HG02678 (cell line): Measurements from ENCODE around the gene EHF.
"Not testable (repeated sequence)": the region's sequence is repeated elsewhere in the genome, so short reads cannot be mapped to it uniquely, and the experiment has no call there.

ENCODE experiments used
- ATAC-seq: cut with Tn5 transposase; IDR thresholded peaks from one replicate; pipeline ENCODE4 v1.9.1; 2021; ENCODE audit warnings: mild to moderate bottlenecking, moderate library complexity; ENCODE audit not compliant: unreplicated experiment

EHF gene

GRCh38 chr11:34665077-34665835 is 44.4 kb downstream of the EHF start:
- no peak for ATAC-seq

DNA sequence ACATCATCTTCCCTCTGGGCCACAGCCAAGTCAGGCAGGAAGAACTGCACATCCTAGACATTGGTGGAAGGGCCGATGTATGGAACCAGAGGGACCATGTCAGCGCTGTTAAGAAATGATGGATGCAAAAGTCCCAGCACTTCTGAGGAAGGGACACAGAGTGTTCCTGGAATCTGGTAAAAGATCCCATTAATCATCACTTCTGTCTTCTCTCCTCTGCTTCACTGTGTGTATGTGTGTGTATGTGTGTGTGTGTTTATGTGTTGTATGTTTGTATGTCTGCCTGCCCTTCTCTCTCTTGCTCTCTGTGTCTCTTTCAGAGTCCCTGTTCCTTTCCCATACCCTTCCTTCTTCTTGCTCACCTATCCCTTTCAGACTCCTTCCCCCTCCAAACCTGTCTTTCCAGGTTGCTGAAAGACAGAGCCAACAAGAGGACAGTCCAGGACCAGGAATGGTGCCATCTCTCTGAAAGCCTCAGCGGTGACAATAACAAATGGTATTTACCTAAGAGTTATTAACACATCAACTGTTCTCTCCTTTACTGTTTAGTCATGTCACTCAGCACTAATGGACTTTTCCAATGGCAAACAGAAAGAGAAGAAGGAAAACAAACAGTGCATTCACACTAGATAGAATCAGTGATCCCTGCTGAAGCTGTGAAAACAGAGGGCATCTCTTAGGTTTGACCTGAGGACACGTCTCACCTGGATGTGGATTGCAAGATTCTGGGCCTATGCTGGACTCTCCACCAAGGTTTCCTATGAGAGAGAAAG is 47.1 kb downstream of the EHF start:
- ATAC-seq, result no peak

DNA sequence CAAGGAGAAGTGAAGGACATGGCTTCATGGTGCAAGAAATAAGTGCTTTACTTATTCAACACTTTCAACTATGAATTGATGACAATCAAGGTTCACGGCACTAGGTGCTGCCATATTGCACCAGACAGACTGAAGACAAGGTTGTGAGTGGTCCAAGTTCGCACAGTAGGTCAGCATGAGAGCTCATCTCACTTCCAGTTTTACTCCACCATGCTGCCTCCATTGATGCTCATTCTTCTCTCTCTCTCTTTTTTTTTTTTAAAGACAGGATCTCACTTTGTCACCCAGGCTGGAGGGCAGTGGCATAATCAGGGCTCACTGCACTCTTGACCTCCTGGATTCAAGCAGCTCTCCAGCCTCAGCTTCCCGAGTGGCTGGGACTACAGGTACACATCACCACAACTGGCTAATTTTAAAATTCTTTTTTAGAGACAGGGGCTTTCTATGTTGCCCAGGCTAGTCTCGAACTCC is 47.7 kb downstream of the EHF start:
- no peak for ATAC-seq

DNA sequence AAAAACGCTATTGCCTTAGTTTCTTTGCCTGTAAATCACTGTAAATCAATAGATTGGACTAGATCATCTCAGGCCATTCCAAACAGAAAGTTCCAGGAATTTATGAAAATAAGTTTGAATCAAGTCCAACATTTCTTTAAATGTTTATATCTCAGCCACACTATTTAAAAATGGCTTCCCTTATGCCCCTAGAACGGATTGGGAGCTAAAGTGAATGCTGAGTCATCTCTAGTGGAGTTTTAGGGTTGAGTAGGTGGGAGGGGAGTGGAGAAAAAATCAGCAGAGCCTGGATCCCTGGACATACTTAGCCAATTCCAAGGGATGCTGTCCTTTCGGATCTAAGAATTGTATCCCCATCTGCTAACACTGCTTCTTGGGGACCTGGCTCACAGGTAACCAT is 48.6 kb downstream of the EHF start:
- ATAC-seq, result no peak

DNA sequence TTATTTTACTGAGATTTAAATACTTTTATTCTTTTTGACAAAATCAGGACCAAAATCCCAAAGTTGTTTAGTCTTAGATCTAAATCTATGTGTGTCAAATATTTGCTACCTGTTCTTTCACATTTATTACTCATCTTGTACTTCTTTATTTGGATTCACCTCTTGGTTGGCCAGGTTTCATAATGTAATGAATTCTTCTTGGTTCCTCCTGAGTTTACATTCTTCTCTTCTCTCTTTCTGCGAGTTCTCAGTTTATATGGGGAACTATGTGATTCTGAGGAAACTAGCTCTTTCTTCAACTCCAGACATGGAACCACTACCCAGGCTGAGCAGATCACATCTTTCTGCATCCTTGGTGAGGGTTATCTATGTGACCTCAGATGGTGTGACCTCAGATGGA is 50.2 kb downstream of the EHF start:
- ATAC-seq, result no peak

- no peak for ATAC-seq
These were observed 51.1 kb downstream of the EHF start for GRCh38 chr11:34671946-34672345.

DNA sequence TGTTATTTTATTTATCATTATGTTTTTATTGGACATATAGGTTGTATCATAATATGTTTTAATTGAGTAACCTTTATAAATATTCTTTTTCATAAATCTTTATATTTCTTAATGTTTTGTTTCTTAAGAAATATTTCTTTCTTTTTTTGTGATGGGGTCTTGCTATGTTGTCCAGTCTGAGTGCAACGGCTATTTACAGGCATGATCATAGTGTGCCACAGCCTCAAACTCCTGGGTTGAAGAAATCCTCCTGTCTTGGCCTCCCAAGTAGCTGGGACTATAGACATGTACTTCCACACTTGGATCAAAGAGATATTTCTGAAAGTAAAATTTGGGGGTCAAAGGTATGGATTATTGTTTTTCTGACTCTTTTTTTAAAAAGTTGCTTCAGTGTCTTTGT is 53.1 kb downstream of the EHF start:
- ATAC-seq, result no peak

GRCh38 chr11:34676227-34676626 is 55.3 kb downstream of the EHF start:
- no peak for ATAC-seq

GRCh38 chr11:34679681-34680080 is 58.8 kb downstream of the EHF start:
- no peak for ATAC-seq

- ATAC-seq, result no peak
These were observed 59.3 kb downstream of the EHF start for GRCh38 chr11:34680206-34680605.

GRCh38 chr11:34680918-34681586 is 60.2 kb downstream of the EHF start:
- ATAC-seq, result no peak

GRCh38 chr11:34682825-34683224 is 61.9 kb downstream of the EHF start:
- no peak for ATAC-seq

DNA sequence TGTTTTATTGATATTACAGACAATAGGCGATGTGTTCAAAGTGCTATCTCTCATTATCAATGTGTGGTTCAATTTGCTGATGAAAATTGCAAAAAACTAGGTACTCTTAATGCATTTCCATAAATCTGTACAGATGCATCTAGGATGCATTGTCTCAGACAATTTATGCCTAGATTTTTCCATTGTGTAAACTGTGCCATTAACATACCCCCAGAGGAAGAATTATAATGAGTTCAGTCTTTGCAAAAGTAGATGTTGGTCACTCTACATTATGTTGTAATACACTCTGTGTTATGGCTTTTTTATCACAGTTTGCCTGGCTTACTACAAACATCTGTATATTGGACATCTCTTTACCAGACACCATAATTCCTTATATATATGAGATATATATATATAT is 62.5 kb downstream of the EHF start:
- ATAC-seq, result no peak

DNA sequence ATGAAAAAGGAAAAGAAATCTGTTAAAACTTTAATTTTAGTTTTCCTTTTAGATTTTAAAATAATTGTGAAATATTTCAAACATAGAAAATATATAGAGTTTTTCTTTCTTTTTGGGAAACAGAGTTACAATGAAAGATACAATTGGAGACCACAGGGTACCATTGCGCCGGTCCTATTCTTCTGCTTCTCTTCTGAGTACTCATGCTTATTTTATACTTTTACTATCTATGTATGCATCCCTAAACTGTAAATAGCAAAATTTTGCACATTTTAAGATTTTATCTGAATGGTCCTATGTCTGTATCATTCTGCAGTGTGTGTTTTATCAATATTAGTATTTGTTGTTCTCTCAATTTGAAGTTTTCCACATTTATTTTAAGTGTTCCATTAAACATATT is 65.0 kb downstream of the EHF start:
- ATAC-seq, result no peak

- not testable (repeated sequence) for ATAC-seq
These were observed 71.4 kb downstream of the EHF start for GRCh38 chr11:34692299-34692698.

GRCh38 chr11:34696862-34697261 is 76.0 kb downstream of the EHF start:
- ATAC-seq, result no peak

- ATAC-seq, result no peak
These were observed 86.0 kb downstream of the EHF start for GRCh38 chr11:34706709-34707461.

DNA sequence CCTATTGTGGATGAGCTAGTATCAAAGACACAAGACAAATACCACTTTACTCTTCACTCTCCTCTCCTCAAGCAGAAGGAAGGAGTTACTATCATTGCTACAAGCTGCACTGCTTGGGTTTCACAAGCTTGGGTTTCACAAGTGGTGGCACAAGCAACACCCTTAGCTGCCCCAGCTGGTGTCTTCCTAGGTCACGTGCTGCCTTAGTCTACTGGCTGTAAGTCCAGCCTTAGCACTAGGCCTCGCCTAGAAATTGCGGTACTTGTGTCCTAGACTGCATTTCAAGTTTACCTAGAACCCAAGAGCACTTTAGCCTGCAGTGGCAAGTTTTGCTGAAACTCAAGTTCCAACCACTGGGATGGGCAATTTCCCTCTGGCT is 86.6 kb downstream of the EHF start:
- ATAC-seq, result no peak
